OCI-M1 (cell line): Measurements from ENCODE around the gene ETV5.

Source experiments
- DNase-seq: peaks from one replicate; lab custom pipeline; 2025; lab: John Stamatoyannopoulos, UW

ETV5 gene

GRCh38 chr3:186108941-186109865 lies at the start of gene ETV5:
Gene ETV5 (minus strand): TSS chr3:186109089. CDS start chr3:186105868, 3,221 bp downstream.
- peak; percentile 98 for DNase-seq

- DNase-seq = no peak
Observed at GRCh38 chr3:186154641-186155040, 45.8 kb upstream of the ETV5 start.

GRCh38 chr3:186152889-186153292 lies 44.0 kb upstream of the ETV5 start:
- DNase-seq = peak; percentile 12

DNA sequence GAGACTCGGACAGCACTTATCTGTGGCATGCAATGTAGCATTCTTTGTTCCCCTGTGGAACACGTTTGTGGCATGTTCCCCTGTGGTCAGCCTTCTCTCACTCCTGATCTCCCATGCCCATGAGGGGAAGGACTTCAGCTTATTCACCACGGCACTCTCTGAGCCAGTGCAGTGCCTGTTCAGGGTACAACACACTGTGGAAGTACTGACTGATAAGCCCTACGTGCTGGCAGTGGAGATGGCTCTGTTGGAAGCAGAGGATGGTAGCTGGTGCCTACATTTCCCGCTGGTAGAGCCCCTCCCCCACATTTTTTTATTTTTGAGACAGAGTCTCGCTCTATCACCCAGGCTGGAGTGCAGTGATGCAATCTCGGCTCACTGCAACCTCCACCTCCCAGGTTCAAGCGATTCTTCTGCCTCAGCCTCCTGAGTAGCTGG lies 43.5 kb upstream of the ETV5 start:
- no peak for DNase-seq

DNA sequence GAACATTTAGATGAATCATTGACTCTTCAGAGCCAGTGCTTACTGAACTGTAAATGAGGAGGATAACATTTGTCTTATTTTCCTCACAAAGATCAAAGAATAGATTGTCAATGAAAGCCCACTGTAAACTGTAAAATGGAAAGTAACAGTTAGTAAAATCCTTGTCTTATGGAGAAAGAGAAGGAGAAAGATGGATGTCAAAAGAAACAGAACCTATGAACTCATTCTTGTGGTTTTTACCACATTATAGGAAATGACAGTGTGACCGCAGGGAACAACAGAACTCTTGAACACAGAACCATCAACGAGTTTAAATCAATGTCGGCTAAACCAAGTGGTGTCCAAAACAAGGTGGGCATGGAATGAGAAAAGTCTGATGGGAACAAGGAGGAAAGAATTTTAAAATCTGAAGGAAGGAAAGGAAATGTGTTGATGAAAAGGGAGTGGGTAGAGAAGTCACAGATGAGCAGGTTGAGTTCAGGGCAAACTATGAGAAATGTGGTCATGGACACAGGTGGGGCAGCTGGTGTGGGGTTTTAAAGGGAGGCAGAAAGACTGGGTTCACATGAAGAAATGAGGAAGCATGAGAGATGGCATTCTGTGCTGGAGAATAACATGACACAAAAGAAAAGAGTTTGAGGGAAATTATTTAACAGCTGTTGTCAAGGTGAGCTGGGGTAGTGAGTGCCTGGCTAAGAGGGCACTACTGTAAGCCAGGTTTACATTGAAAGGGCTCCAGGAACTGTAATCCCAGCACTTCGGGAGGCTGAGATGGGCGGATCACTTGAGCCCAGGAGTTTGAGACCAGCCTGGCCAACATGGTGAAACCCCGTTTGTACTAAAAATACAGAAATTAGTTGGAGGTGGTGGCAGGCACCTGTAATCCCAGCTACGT lies 42.4 kb upstream of the ETV5 start:
- DNase-seq = no peak

GRCh38 chr3:186150041-186150830 lies 41.3 kb upstream of the ETV5 start:
- DNase-seq = no peak

DNA sequence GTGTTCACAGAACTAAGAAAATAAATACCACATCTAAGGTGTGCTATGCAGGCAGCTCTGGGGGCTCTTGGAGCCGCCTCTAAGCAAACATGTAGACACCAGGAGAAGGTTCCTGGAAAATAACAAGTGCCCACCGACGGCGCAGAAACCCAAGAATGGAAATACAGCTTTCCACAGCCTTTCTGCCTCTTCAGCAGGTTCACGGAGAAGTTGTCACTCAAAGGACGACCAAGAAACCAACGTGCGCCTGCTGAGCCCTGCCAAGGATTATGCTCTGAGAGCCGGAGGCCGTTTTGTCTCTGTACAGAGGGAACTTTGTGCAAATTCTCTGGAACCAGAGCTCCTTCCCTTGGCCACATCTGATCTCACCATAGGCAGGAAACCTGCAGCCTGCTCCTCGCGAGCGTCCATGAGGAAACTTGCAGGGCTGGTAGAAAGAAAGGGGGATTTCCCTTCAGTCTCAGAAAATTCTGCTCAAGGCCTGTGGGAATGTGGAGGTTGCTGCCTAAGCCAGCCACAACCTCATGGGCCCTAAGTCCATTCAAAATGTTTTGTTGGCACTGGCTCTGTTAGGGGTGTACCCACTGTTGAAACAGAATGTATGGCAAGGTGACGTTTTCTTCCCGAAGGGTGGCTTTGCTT lies 40.6 kb upstream of the ETV5 start:
- no peak for DNase-seq

DNA sequence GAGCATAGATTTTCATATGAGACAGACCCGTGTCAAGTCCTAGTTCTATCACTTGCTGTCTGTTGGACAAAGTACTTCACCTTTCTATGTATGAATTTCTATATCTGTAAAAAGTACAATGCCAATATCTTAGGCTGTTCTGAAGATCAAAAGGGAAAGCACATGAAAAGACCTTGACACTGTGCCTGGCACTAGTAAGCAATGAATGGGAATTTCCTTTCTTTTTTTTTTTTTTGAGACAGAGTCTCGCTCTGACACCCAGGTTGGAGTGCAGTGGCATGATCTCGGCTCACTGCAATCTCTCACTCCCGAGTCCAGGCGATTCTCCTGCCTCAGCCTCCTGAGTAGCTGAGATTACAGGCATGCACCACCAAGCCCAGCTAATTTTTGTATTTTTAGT lies 35.4 kb upstream of the ETV5 start:
- DNase-seq = no peak

DNA sequence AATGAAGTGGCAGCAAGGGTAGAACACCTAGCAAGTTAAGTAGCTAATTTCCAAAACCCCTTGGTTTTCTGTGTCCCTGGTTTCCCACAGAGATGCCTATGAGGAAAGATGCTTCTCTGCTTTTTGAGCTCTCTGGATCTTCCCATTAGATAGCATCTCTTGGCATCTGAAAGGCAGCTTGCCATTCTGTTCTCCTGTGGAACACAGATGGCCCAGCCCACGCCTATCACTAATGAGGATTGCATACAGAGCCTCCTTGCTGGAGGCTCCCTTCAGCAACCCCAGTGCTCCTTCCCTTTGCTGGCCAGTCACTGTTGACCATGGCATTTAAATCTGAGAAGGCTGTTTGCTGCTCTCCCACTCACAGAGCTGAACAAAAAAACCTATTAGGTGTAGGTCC lies 34.4 kb upstream of the ETV5 start:
- no peak for DNase-seq

- no peak for DNase-seq
Observed at GRCh38 chr3:186142393-186142932, 33.6 kb upstream of the ETV5 start.

DNA sequence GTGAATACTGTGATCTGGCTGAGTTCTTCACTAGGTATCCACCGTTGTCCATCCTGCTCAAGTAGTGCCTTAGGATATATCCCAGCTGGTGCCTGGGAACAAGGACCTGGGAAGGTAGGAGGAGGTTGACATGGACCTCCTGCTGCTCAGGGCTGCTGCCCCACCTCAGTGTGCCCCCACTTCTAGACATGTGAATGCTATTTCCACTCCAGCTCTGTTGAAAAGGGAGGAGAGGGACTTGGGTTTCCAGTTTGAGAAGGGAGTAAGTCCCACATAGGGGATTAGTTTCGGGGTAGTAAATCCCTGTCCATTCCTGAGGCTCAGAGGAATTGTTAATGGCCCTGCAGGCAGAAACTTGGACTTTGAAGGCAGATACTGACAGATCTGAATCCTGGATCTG lies 32.9 kb upstream of the ETV5 start:
- DNase-seq = no peak

- no peak for DNase-seq
Observed at GRCh38 chr3:186138272-186138981, 29.5 kb upstream of the ETV5 start.

- no peak for DNase-seq
Observed at GRCh38 chr3:186137051-186137685, 28.3 kb upstream of the ETV5 start.

DNA sequence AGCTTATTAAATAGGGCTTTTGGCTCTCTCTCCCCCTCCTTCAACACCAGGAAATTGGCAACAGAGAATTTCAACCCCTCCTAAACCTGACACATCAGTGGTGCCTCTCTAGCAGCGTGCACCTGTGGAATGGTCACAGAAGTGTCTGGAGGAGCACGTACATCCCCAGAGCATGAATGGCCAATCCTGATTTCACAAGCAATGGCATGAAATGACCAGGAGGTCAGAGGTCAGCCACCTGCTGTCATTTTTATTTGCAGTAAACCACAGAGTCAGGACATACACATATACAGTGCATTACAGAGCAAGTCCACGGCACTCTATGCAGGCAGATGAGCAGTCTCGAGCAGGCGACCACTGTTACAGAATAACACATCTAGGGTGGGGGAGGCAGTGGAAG lies 25.1 kb upstream of the ETV5 start:
- no peak for DNase-seq

GRCh38 chr3:186132487-186132886 lies 23.6 kb upstream of the ETV5 start:
- no peak for DNase-seq

- no peak for DNase-seq
Observed at GRCh38 chr3:186129206-186129605, 20.3 kb upstream of the ETV5 start.

DNA sequence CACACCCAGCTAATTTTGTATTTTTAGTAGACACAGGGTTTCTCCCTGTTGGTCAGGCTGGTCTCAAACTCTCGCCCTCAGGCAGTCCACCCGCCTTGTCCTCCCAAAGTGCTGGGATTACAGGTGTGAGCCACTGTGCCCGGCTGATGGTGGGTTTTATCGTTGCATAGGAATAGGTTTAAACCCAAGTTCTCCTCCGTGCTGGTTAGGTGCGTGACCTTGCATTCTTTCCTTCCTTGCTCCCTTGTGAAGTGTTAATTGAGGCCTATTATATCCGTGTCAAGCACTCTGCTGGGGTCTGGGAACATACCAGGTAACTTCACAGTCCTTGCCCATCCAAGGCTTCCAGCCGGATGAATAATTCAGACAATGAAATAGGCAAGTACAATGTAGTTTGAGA lies 19.3 kb upstream of the ETV5 start:
- DNase-seq = no peak

- DNase-seq = no peak
Observed at GRCh38 chr3:186127463-186127862, 18.6 kb upstream of the ETV5 start.

DNA sequence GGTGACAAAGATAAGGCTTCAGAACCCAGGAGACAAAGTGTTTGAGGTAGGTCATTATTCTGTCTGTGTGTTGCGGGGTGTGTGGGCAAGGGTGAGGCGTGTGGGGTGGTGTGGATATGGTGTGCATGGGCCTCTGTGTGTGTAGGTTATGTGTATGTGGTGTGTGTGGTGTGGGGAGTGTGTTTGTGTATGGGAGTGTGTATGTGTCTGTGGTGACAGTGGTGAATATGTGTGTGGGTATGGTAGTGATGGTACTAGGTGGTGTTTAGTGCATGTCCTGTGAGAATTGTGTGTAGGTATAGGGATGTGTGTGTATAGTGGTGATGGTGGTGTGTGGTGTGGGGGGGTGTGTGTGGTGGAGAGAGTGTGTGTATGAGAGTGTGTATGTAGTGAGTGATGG lies 16.2 kb upstream of the ETV5 start:
- DNase-seq = no peak

DNA sequence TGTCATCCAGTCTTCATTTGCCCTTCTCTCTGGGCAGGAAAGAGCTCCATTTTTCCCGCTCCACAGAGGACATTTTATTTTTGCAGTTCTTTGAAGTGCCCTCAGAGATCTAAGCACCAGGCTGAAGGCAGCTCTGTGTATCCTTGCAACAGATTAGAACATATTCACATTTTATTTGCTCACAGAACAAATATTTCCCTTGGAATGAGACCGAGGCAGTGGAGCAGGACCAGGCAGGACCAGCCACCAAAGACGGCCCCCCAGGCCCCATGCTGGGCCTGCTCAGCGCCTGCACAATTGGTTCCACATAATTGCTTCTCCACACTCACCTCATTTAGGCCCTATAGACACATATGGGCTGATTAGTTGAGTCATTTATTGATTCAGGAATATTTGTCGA lies 15.7 kb upstream of the ETV5 start:
- no peak for DNase-seq
